Measurements from ENCODE around the gene ARNT2.
"Not testable (repeated sequence)": the region's sequence is repeated elsewhere in the genome, so short reads cannot be mapped to it uniquely, and the experiment has no call there.

ARNT2 gene

GRCh38 chr15:80494756-80495155, 90.6 kb downstream of the ARNT2 start:
- no peak for DNase-seq

GRCh38 chr15:80495401-80495942, 91.3 kb downstream of the ARNT2 start:
- no peak for DNase-seq

- no peak for DNase-seq
Measured at GRCh38 chr15:80496096-80496495, 91.9 kb downstream of the ARNT2 start.

- DNase-seq, result no peak
Measured at GRCh38 chr15:80497221-80497620, 93.0 kb downstream of the ARNT2 start.

- DNase-seq, result no peak
Measured at GRCh38 chr15:80498652-80499051, 94.5 kb downstream of the ARNT2 start.

GRCh38 chr15:80500021-80500420, 95.8 kb downstream of the ARNT2 start:
- no peak for DNase-seq

GRCh38 chr15:80501476-80501875, 97.3 kb downstream of the ARNT2 start:
- DNase-seq, result no peak

GRCh38 chr15:80502782-80503181, 98.6 kb downstream of the ARNT2 start:
- no peak for DNase-seq

- DNase-seq, result no peak
Measured at GRCh38 chr15:80503319-80503952, 99.3 kb downstream of the ARNT2 start.

- no peak for DNase-seq
Measured at GRCh38 chr15:80504931-80505330, 100.7 kb downstream of the ARNT2 start.

- no peak for DNase-seq
Measured at GRCh38 chr15:80506286-80506893, 102.2 kb downstream of the ARNT2 start.

- no peak for DNase-seq
Measured at GRCh38 chr15:80507131-80507530, 102.9 kb downstream of the ARNT2 start.

GRCh38 chr15:80507638-80508316, 103.6 kb downstream of the ARNT2 start:
- no peak for DNase-seq

GRCh38 chr15:80508783-80509182, 104.6 kb downstream of the ARNT2 start:
- DNase-seq, result no peak

GRCh38 chr15:80509800-80510199, 105.6 kb downstream of the ARNT2 start:
- no peak for DNase-seq

- not testable (repeated sequence) for DNase-seq
Measured at GRCh38 chr15:80510985-80511384, 106.8 kb downstream of the ARNT2 start.

GRCh38 chr15:80512726-80513660, 108.8 kb downstream of the ARNT2 start:
- DNase-seq, result peak; percentile 1

GRCh38 chr15:80514071-80514780, 110.0 kb downstream of the ARNT2 start:
- DNase-seq, result no peak

GRCh38 chr15:80517290-80517689, 113.1 kb downstream of the ARNT2 start:
- no peak for DNase-seq

- no peak for DNase-seq
Measured at GRCh38 chr15:80518522-80518921, 114.3 kb downstream of the ARNT2 start.

GRCh38 chr15:80523746-80524145, 119.6 kb downstream of the ARNT2 start:
- DNase-seq, result no peak

- no peak for DNase-seq
Measured at GRCh38 chr15:80525853-80526252, 121.7 kb downstream of the ARNT2 start.
